GM19023 (cell line): ENCODE measurements around the gene FAM3A.

ENCODE experiments used
- ATAC-seq: cut with Tn5 transposase; IDR thresholded peaks from one replicate; pipeline ENCODE4 v1.9.1; 2021; ENCODE audit warnings: mild to moderate bottlenecking, moderate library complexity; ENCODE audit not compliant: unreplicated experiment

FAM3A gene

DNA sequence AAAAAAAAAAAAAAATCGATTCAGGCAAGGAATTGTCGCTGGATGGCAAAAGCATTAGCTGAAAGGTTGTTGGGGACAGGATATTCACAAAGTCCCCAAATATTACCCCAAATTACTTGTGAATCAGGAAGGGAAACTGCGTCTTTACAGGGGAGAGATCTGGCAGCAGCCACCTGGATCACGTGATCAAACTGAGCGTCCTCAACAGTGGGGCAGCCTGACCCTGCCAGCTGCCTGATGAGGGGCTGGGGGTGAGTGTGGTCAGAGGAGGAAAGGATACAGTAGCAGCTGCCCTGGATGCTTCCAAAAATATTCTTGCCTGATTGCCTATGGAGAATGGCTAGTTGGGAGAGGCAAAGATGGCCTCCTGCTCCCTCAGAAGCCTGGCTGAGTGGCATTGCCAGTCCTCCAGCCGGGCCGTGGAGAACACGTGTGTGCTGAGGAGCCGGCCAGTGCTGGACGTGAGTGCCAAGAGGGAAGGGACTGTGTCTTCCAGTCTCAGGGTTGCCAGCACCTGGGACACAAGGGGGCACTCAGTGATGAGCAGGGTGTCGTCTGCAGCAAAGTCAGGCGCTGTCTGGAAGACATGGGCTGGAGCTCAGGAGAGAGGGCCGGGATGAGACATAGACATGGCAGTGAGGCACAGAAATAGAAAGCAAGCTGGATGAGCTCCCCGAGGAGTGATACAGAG, 34.0 kb downstream of the FAM3A start:
- no peak for ATAC-seq

DNA sequence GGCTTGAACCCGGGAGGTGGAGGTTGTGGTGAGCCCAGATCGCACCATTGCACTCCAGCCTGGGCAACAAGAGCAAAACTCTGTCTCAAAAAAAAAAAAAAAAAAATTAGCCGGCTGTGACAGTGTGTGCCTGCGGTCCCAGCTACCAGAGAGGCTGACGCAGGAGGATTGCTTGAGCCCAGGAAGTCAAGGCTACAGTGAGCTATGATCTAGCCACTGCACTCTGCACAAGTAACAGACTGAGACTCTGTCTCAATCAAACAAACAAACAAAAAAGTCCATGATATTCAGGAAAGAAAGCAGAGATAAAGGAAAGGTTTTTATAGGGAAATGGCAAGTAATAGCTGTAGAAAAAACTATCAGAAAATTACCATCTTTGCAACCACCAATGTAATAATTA, 34.8 kb downstream of the FAM3A start:
- no peak for ATAC-seq

DNA sequence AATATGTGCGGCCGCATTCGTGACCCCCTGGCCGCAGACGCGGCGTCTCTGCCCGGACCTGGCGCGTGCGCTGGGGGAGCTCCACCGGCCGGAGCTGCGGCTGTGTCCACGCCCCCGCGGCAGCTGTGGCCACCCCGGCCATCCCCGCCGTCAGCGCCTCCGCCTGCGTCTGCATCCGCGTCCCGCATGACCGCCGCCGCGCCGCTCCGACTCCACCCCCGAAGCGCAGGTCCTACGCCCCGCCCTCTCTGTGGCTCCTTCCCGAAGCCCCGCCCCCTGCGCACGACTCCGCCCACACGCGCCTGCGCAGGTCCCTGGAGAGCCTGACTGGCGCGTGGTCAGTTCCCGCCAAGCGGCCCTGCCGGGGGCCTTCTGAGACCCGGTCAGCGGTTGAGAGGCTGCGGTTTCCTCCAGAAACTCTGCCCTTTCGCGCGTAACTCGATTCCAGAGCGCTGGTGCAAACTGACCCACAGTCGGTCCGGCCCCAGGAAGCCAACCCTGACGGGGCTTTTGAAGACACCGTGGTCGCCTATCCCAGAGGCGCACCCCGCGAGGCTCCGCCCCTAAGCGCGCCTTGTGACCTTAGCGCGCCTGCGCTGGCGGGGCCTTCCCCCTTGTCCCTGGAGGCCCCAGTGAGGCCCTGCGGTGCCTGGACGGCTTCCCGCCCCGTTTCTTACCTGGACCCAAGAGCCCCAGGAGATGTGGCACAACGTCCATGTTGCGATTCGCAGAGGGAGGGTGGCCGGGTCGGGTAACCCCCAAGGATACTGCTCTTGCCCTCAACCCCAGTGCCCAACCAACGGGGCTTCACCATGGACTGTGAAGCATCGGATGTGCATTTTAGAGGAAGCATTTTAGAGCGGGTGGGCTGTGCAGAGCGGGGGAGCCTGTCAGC, 37.1 kb downstream of the FAM3A start, which contains the start of gene LAGE3:
TSS of gene LAGE3 (minus strand) at position 554 of the 895 bp plus-strand sequence. CDS start at position 188, 366 bp downstream.
- peak; percentile 83 for ATAC-seq

GRCh38 chrX:154477891-154478477, 38.0 kb downstream of the FAM3A start:
- no peak for ATAC-seq

DNA sequence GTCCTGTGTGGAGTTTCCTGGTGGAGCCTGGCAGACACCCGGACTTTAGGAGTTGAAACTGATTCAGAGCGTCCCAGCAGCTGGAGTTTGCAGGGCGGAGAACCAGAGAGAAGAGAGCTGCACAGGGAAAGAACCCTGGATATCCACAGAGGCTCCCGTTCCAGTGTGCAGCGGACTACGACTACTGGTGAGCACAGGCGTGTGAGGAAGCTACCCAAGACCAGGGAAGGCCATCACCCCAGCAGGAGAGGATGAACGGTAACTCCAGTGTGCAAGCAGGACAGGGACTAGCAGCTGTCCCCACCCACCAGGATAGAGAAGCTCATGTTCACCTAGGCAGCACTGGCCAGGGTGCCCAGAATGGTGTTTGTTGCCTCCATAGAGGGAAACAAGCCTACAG, 39.2 kb downstream of the FAM3A start:
- ATAC-seq, result no peak

DNA sequence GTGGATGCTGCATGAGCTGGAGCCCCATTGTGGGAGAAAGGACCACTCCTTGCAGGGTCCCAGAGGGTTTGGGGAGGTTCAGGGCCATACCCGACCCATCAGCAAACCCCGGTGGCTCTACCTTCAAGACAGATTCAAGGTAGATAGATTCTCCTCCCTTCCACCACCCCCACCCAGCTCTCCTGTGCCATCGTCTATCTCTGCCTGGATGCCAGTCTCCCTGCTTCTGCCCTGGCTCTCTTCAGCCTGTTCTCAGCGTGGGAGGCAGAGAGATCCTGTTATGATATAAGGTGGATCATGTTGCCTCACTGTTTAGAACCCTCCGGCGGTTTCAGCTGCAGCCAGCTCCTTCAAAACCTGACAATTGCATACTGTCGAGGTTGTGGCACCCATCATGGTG, 42.3 kb downstream of the FAM3A start:
- ATAC-seq, result no peak

DNA sequence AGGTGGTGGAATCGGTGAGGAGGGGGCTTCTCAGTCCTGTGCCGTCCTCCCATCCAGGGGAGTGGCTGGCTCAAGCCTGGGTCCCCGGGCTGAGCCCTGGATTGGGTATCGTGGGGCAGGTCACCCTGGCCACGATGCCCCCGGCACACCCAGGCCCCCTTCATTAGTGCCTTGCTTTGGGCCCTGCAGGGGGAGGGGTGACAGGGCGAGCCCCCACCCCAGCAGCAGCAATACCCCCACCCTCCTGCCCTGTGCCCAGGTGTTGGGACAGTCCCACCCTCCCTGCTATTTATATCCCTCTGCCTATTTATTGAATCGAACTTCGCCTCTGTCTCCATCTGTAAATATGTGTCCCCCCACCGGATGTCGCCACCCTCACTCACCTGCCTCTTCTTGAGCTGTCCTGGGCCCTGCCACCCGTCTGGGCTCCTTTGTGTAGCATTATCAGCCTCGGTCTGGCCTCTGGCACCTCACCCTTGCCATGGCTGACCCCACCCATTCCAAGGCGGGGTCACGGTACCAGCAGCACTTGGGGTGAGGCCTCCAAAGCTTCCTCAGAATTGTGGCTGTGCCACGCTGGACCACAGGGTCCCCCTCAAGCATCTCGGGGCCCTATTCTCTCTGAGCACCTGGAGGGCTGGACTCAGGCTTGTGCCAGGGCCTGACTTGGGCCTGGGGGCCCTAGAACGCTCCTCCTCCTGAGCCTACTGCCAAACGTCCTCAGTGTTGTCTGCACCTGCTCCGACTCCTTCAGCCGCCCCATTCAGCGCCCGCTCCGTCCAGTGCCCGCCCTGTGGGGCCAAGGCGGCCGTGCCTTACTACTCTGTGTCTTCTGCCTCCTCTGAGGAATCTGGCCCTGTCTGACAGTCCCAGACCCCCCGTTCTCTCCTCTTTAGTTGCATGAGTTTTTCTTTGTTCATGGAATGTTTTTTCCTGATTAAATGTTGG, 43.1 kb downstream of the FAM3A start:
- no peak for ATAC-seq

DNA sequence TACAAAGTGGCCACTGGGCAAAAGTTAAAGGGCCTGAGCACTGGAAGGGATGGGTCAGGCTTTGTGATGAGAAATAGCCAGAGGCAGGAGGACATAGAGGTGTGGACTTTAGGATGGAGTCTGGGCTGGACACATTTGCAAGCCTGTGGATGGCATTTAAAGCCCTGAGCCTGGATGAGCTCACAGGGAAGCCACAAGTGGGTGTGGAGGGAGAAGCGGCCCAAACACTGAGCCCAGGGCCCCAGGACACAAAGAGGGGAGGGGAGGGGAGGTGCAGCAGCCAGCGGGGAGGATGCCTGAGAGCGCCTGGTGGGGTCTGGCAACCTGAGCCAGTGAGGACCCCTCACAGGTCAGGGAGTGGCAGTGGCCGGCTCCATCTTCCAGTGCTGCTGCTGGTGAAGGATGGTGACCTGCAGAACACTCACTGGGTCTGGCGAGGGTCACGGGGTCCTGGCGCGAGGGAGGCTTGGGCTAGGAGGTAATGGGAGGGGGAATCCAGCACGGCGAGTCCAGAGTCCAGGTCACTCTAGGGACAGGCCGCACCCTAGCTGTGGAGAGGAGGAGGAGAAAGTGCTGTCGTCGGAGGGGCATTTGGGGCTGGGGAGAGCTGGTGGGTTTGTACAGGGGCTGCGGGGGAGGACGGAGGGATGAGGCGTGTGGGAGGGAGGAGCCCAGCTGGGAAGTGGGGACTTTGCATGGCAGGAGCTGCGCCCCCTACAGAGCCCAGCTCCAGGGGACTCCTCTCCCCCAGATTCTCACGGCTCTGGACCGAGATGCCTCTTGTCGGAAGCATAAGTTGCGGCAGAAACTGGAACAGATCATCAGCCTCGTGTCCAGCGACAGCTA, 44.0 kb downstream of the FAM3A start:
- ATAC-seq, result no peak

- ATAC-seq, result no peak
These were observed 45.0 kb downstream of the FAM3A start for GRCh38 chrX:154470914-154471568.

GRCh38 chrX:154470434-154470833, 45.6 kb downstream of the FAM3A start:
- ATAC-seq, result no peak

DNA sequence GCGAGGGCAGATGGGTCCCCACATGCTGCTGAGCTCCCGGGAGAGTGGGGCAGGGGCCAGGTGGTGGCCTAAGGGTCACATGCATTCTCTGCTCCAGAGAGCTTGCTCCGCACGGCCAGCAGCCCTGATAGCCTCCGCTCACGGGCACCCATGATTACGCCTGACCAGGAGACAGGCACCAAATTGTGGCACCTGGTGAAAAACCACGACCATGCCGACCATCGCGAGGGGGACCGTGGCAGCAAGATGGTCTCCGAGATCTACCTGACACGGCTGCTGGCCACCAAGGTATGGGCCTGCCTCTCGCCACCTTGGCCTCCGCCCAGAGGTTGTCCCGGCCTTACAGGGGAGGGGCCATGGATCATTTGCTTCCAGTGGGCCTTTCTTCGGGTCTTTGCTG, 46.2 kb downstream of the FAM3A start:
- no peak for ATAC-seq

- no peak for ATAC-seq
These were observed 46.9 kb downstream of the FAM3A start for GRCh38 chrX:154469114-154469513.

GRCh38 chrX:154468217-154468616, 47.8 kb downstream of the FAM3A start:
- ATAC-seq, result no peak

DNA sequence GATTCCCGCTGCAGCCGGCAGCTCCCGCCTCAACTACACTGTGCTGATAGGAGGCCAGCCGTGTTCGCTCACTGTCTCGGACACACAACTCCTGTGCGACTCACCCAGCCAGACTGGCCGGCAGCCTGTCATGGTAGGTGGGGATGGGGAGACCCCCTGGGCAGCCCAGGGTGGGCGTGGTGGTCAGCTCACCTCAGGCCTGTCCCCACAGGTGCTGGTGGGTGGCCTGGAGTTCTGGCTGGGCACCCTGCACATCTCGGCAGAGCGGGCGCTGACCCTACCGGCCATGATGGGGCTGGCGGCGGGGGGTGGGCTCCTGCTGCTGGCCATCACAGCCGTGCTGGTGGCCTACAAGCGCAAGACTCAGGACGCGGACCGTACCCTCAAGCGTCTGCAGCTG, 48.5 kb downstream of the FAM3A start:
- no peak for ATAC-seq

DNA sequence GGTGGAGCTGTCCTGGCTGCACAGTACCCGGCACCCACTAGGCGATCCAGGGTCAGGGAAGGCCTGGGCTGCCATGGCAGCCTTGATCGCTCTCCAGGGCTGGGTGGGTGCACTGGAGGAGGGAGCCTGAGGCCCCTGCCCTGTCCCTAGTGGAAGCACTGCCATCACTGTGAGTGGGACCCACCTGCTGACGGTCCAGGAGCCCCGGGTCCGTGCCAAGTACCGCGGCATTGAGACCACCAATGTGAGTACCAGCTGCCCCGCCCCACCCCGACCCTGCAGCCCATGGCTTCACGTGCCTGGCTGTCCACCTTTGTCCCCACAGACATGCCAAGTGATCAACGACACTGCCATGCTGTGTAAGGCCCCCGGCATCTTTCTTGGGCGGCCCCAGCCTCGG, 49.1 kb downstream of the FAM3A start:
- ATAC-seq, result no peak

- no peak for ATAC-seq
These were observed 50.0 kb downstream of the FAM3A start for GRCh38 chrX:154466036-154466435.

GRCh38 chrX:154465601-154466000, 50.4 kb downstream of the FAM3A start:
- ATAC-seq, result no peak

- ATAC-seq, result no peak
These were observed 51.1 kb downstream of the FAM3A start for GRCh38 chrX:154464806-154465365.
